Esophagus muscularis mucosa (tissue), 4 donors: ENCODE measurements around the gene PREX1. TPM values are rescaled to one million over a fixed set of nuclear protein-coding genes. Genes with fewer than 3 reads are reported as not detected.

Source experiments
- DNase-seq: peaks from one replicate; pipeline ENCODE4 v3.0.0-alpha.2; 2017; ENCODE audit errors: extremely low spot score
- H3K27ac ChIP-seq, 4 donors: fragments of 200-600 bp; sonication (generic); replicated peaks in 1 of 4; 1 replicate in 3 of 4; 2 replicates in 1 of 4; pipeline ENCODE4 v1.5.1; 2016 to 2019; ENCODE audit warnings: mild to moderate bottlenecking in 1 of 4
- H3K27me3 ChIP-seq, 4 donors: fragments of 200-600 bp; sonication (generic); one replicate each; pipeline versions ENCODE4 v1.5.1 to v1.6.0; 2016 to 2019
- H3K36me3 ChIP-seq, 4 donors: fragments of 200-600 bp; sonication (generic); one replicate each; pipeline ENCODE4 v1.5.1; 2016 to 2019
- H3K4me1 ChIP-seq, 4 donors: fragments of 200-600 bp; sonication (generic); one replicate each; pipeline ENCODE4 v1.5.1; 2016 to 2019
- H3K4me3 ChIP-seq, 4 donors: fragments of 200-600 bp; sonication (generic); 1 replicate in 2 of 4; 2 replicates in 2 of 4; pipeline ENCODE4 v1.5.1; 2016 to 2019; ENCODE audit warnings: mild to moderate bottlenecking in 4 of 4, moderate library complexity in 1 of 4
- H3K9me3 ChIP-seq, 4 donors: fragments of 200-600 bp; sonication (generic); 1 replicate in 3 of 4; 2 replicates in 1 of 4; pipeline ENCODE4 v1.5.1; 2016 to 2019
- CTCF ChIP-seq, 3 experiments: fragments of 200-600 bp in 2 of 3; fragments of 450-650 bp in 1 of 3; sonication (generic) in 2 of 3; IDR thresholded peaks; one replicate each; pipeline ENCODE4 v1.5.1; 2017 to 2019; ENCODE audit warnings: antibody characterized with exemption in 3 of 3, mild to moderate bottlenecking in 2 of 3, moderate library complexity in 1 of 3
- EP300 ChIP-seq: sonication (generic); formaldehyde crosslinking; IDR thresholded peaks from one replicate; pipeline ENCODE4 v1.6.1; 2017; ENCODE audit warnings: antibody characterized with exemption
- POLR2A ChIP-seq: fragments of 450-650 bp; IDR thresholded peaks from one replicate; pipeline ENCODE4 v1.6.1; 2017; ENCODE audit warnings: antibody characterized with exemption, moderate library complexity, mild to moderate bottlenecking, low read depth
- POLR2AphosphoS5 ChIP-seq, 2 donors: sonication (generic); formaldehyde crosslinking; IDR thresholded peaks; one replicate each; pipeline ENCODE4 v1.6.1; 2017; ENCODE audit warnings: antibody characterized with exemption in 2 of 2
- WGBS: methylation state at CpG from one replicate; pipeline ENCODE4 v1.1.5; 2018; 5-methylcytosine and 5-hydroxymethylcytosine counted together
- intact Hi-C: fragments of 100-400 bp; cut with DNase I; formaldehyde crosslinking; loops from one replicate; pipeline ENCODE4 v1.15.1; 2023
- total RNA-seq, 4 donors: library from RNA; depleted of rRNA; stranded (reverse); fragments of >200 nt; gene quantifications; one replicate each; pipeline versions ENCODE4 v1.1.0 to v1.2.1, GENCODE V29; 2016

Gene PREX1
- total RNA-seq, 4 donors from 2014 or later, result 20.8 to 37.1 (median 24.3) TPM

DNA sequence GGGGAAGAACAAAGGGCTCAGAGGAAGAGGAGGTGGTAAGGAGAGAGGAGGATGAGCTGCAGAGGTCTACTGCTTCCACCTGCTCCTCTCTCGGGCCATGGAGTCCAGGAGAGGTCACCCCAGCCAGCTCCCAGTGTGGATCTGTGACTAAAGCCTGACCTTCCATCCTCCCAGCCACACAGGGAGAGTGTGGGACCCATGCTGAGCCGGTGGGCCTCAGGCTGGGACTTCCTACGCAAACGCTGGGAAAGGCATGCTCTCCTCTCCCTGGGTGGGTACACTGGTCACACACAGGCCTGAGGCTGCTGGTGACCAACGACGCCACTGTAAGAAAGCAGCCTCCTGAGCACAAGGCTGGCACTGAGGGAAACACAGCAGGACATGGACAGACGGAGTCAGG is 111.3 kb downstream of the PREX1 start:
- WGBS, result 91% methylated on average over 7 of the region's 7 CpGs
- no peak for DNase-seq
- Histone ChIP-seq H3K4me1 (peaks cover 0 to 25% (median 14%) of the 10 kb centered on the region in 4 donors), H3K9me3 (peaks cover 0 to 9% (median 0%) of the 10 kb centered on the region in 4 donors), H3K27me3 (no peaks in the 10 kb centered on the region), H3K36me3 (no peaks in the 10 kb centered on the region), H3K27ac (no peak overlapping the region), H3K4me3 (no peak overlapping the region)
- TF ChIP-seq EP300 (no peak), CTCF (IDR thresholded peaks at IDR 0.05) (no peak), POLR2AphosphoS5 (IDR thresholded peaks at IDR 0.05) (no peak), POLR2A (no peak)
- intact Hi-C loops, result no loop called here

GRCh38 chr20:48716086-48716485 is 111.7 kb downstream of the PREX1 start:
- H3K9me3 ChIP-seq, result peaks cover 0 to 9% (median 0%) of the 10 kb centered on the region in 4 donors
- H3K36me3 ChIP-seq, result no peaks in the 10 kb centered on the region
- DNase-seq, result no peak
- WGBS, result 73% methylated on average over 12 of the region's 13 CpGs
- no peak overlapping the region for H3K27ac ChIP-seq
- H3K27me3 ChIP-seq, result no peaks in the 10 kb centered on the region
- H3K4me1 ChIP-seq, result peaks cover 0 to 25% (median 9%) of the 10 kb centered on the region in 4 donors
- TF ChIP-seq CTCF (IDR thresholded peaks at IDR 0.05) (no peak), POLR2A (no peak), EP300 (no peak), POLR2AphosphoS5 (IDR thresholded peaks at IDR 0.05) (no peak)
- intact Hi-C loops, result no loop called here
- H3K4me3 ChIP-seq, result no peak overlapping the region

DNA sequence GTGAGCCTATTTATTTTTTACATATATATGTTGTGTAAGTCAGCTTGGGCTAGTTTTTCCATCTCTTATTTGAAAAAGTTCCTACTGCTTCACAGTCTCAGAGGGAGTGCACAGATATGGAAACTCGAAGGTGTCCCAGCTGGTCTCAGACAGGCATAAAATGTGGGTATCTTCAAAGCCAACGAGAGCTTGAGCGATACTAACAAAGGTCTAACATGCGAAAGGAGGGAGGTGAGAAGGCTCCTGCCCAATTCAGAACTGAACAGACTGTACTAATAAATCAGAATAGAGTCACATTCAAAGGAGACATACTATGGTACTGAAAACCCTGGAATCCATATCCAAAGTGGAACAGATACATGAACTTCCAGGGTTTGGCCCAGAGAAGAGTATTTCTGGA is 113.0 kb downstream of the PREX1 start:
- no peaks in the 10 kb centered on the region for H3K27me3 ChIP-seq
- intact Hi-C loops, result no loop called here

DNA sequence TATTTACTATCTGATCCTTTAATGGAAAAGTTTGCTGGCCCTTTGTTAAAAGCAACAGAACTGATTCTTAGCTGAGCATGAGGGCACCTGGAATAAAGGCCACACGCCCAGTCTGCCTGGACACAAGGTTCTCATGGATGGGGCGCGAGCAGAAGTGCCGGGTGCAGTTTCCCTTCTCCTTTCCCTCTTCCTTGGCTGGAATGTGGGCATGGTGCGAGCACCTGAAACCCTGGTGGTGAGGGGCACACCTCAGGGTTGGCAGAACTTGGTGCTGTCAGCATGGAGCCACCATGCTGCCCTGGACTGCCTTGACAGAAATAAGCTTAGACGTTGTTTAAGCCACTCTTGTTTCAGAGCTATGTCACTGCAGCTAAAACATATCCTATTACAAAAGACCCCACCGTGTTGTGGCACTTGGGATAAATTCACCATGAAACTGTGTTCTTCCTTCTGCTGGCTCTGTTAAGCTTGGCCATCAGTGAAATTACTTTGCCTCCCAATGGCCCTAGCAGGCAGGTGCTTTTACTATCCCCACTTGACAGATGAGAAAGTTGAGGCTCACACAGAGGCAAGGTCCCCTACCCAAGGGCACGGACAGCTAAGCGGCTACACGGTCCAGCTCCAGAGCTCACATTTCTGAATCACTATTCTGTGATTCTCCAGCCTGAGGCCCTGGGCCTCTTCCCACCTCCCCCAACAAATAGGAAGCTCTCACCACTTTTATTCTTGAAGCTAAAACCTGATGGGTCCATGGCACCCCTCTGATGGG is 115.9 kb downstream of the PREX1 start:
- no peaks in the 10 kb centered on the region for H3K9me3 ChIP-seq
- intact Hi-C loops, result no loop called here

More for the DNA sequence above, 113.0 kb downstream of the PREX1 start:
- peaks cover 0 to 8% (median 0%) of the 10 kb centered on the region in 4 donors for H3K9me3 ChIP-seq
- peaks cover 3 to 29% (median 7%) of the 10 kb centered on the region in 4 donors for H3K4me1 ChIP-seq
- WGBS, result 94% methylated on average over 4 of the region's 4 CpGs
- no peak overlapping the region for H3K4me3 ChIP-seq
- H3K36me3 ChIP-seq, result no peaks in the 10 kb centered on the region
- no peak for DNase-seq
- no peak overlapping the region for H3K27ac ChIP-seq
- TF ChIP-seq POLR2A (no peak), POLR2AphosphoS5 (IDR thresholded peaks at IDR 0.05) (no peak), CTCF (IDR thresholded peaks at IDR 0.05) (no peak), EP300 (no peak)

More for the DNA sequence above, 115.9 kb downstream of the PREX1 start:
- no peak for TF ChIP-seq POLR2A
- TF ChIP-seq POLR2AphosphoS5 (IDR thresholded peaks at IDR 0.05), result no peak
- TF ChIP-seq EP300, result no peak
- no peak for TF ChIP-seq CTCF (IDR thresholded peaks at IDR 0.05)
- Histone ChIP-seq H3K27me3 (no peaks in the 10 kb centered on the region), H3K4me3 (no peak overlapping the region), H3K4me1 (peaks cover 7 to 44% (median 17%) of the 10 kb centered on the region in 4 donors), H3K27ac (no peak overlapping the region), H3K36me3 (peaks cover 0 to 13% (median 0%) of the 10 kb centered on the region in 4 donors)
- no peak for DNase-seq
- WGBS, result 85% methylated on average over 7 of the region's 10 CpGs
